Peyer's patch (tissue), 4 donors: Measurements from ENCODE around the gene OR10A5.

Experiments used
- CTCF ChIP-seq, 6 experiments: fragments of 450-650 bp in 4 of 6; fragments of 200-600 bp in 2 of 6; sonication (generic) in 1 of 6; IDR thresholded peaks; one replicate each; pipeline ENCODE4 v1.5.1; 2017 to 2019; ENCODE audit warnings: antibody characterized with exemption in 6 of 6, mild to moderate bottlenecking in 3 of 6, moderate library complexity in 1 of 6
- POLR2A ChIP-seq, 2 donors: fragments of 450-650 bp; IDR thresholded peaks; one replicate each; pipeline ENCODE4 v1.5.1; 2017; ENCODE audit warnings: antibody characterized with exemption in 2 of 2, mild to moderate bottlenecking in 2 of 2, moderate library complexity in 2 of 2

DNA sequence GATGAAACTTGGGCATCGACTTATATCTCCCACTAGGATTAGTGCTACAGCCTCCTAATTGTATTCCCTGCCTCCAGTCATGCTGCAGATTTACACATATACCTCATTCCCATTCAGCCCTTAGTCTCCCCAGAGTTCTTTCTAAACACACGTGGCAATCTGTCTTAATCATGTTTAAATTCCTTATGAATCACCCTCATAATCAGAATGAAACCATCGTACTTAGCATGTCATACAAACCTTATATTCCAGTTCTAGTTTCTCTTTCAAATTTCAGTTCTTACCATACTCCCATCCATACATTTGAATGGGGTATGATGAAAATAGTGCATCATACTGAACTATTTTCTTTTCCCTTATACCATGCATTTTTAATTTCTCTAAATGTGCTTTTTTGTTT is 11.4 kb downstream of the OR10A5 start:
- TF ChIP-seq POLR2A (IDR thresholded peaks at IDR 0.05) (no peak), CTCF (IDR thresholded peaks at IDR 0.05) (no peak)
